Muscle layer of colon (tissue), 2 donors: Measurements from ENCODE around the gene SERINC3.
A peak's percentile ranks its signal among the peaks of the same experiment; 100 is the strongest.
"Not testable (repeated sequence)": the region's sequence is repeated elsewhere in the genome, so short reads cannot be mapped to it uniquely, and the experiment has no call there.

Experiments used
- H3K27ac ChIP-seq: one replicate; pipeline ENCODE4 v1.7.0; 2013; ENCODE audit warnings: low read depth, mild to moderate bottlenecking, low read length, moderate library complexity
- H3K27me3 ChIP-seq, 2 donors: one replicate each; pipeline ENCODE4 v1.7.0; 2013; ENCODE audit warnings: low read length in 2 of 2, mild to moderate bottlenecking in 2 of 2; ENCODE audit not compliant: insufficient read depth in 2 of 2, control insufficient read depth in 1 of 2
- H3K36me3 ChIP-seq: one replicate; pipeline ENCODE4 v1.7.0; 2013; ENCODE audit warnings: mild to moderate bottlenecking, low read length; ENCODE audit not compliant: insufficient read depth
- H3K4me1 ChIP-seq: one replicate; pipeline ENCODE4 v1.7.0; 2013; ENCODE audit warnings: mild to moderate bottlenecking, low read length; ENCODE audit not compliant: insufficient read depth
- H3K4me3 ChIP-seq, 2 donors: one replicate each; pipeline ENCODE4 v1.7.0; 2013; ENCODE audit warnings: low read length in 2 of 2, low read depth in 1 of 2, mild to moderate bottlenecking in 1 of 2, moderate library complexity in 1 of 2
- H3K9ac ChIP-seq: one replicate; pipeline ENCODE4 v1.7.0; 2013; ENCODE audit warnings: low read length
- H3K9me3 ChIP-seq: one replicate; pipeline ENCODE4 v1.7.0; 2013; ENCODE audit warnings: mild to moderate bottlenecking, low read length
- donor health status: abdominal sarcoma.
- donor health status: Adenocarcinoma of cecum.

The SERINC3 gene

GRCh38 chr20:44521484-44522481 is at the start of gene SERINC3:
SERINC3 (minus strand) TSS chr20:44522070; CDS start chr20:44521951, 119 bp downstream.
- H3K4me3 ChIP-seq: peak within 1 kb of the TSS; percentile 94 to 97
- peak within 1 kb of the TSS; percentile 90 for H3K9ac ChIP-seq
- no peaks in the 10 kb centered on the region for H3K27me3 ChIP-seq
- H3K4me1 ChIP-seq: peaks cover 39% of the 10 kb centered on the region
- H3K9me3 ChIP-seq: no peaks in the 10 kb centered on the region
- peak within 1 kb of the TSS; percentile 87 for H3K27ac ChIP-seq
- no peaks in the 10 kb centered on the region for H3K36me3 ChIP-seq

- no peak overlapping the region for H3K4me3 ChIP-seq
- peaks cover 67% of the 10 kb centered on the region for H3K4me1 ChIP-seq
- no peak overlapping the region for H3K9ac ChIP-seq
- H3K36me3 ChIP-seq: no peaks in the 10 kb centered on the region
- H3K27me3 ChIP-seq: no peaks in the 10 kb centered on the region
- H3K9me3 ChIP-seq: no peaks in the 10 kb centered on the region
- peak overlapping the region; percentile 61 for H3K27ac ChIP-seq
Measured at GRCh38 chr20:44571362-44571988, 49.6 kb upstream of the SERINC3 start.

- Histone ChIP-seq H3K9me3 (no peaks in the 10 kb centered on the region), H3K4me1 (peaks cover 56% of the 10 kb centered on the region)
Measured at GRCh38 chr20:44570367-44570766, 48.5 kb upstream of the SERINC3 start.

GRCh38 chr20:44566811-44567210 is 44.9 kb upstream of the SERINC3 start:
- H3K9me3 ChIP-seq: no peaks in the 10 kb centered on the region
- no peak overlapping the region for H3K9ac ChIP-seq
- H3K4me1 ChIP-seq: peaks cover 35% of the 10 kb centered on the region
- H3K27me3 ChIP-seq: no peaks in the 10 kb centered on the region
- no peak overlapping the region for H3K4me3 ChIP-seq
- H3K27ac ChIP-seq: peak overlapping the region; percentile 61
- H3K36me3 ChIP-seq: no peaks in the 10 kb centered on the region

More at GRCh38 chr20:44570367-44570766, 48.5 kb upstream of the SERINC3 start:
- Histone ChIP-seq H3K27me3 (no peaks in the 10 kb centered on the region), H3K27ac (no peak overlapping the region), H3K36me3 (no peaks in the 10 kb centered on the region), H3K4me3 (no peak overlapping the region), H3K9ac (no peak overlapping the region)

- Histone ChIP-seq H3K4me1 (peaks cover 28% of the 10 kb centered on the region), H3K4me3 (no peak overlapping the region), H3K9ac (no peak overlapping the region), H3K27me3 (no peaks in the 10 kb centered on the region), H3K36me3 (no peaks in the 10 kb centered on the region), H3K27ac (no peak overlapping the region), H3K9me3 (no peaks in the 10 kb centered on the region)
Measured at GRCh38 chr20:44566018-44566417, 44.1 kb upstream of the SERINC3 start.

GRCh38 chr20:44561876-44562275 is 40.0 kb upstream of the SERINC3 start:
- Histone ChIP-seq H3K4me1 (peaks cover 18% of the 10 kb centered on the region), H3K27me3 (no peaks in the 10 kb centered on the region), H3K4me3 (no peak overlapping the region), H3K36me3 (no peaks in the 10 kb centered on the region), H3K9ac (no peak overlapping the region), H3K27ac (no peak overlapping the region), H3K9me3 (no peaks in the 10 kb centered on the region)

- H3K36me3 ChIP-seq, H3K27me3 ChIP-seq, H3K9me3 ChIP-seq, H3K9ac ChIP-seq, H3K4me3 ChIP-seq, H3K27ac ChIP-seq: not testable (repeated sequence)
- peaks cover 18% of the 10 kb centered on the region for H3K4me1 ChIP-seq
Measured at GRCh38 chr20:44560818-44561217, 38.9 kb upstream of the SERINC3 start.

- H3K27ac ChIP-seq: no peak overlapping the region
- H3K27me3 ChIP-seq: no peaks in the 10 kb centered on the region
- no peak overlapping the region for H3K4me3 ChIP-seq
- no peak overlapping the region for H3K9ac ChIP-seq
- no peaks in the 10 kb centered on the region for H3K36me3 ChIP-seq
- no peaks in the 10 kb centered on the region for H3K9me3 ChIP-seq
- H3K4me1 ChIP-seq: peaks cover 21% of the 10 kb centered on the region
Measured at GRCh38 chr20:44560229-44560628, 38.4 kb upstream of the SERINC3 start.

GRCh38 chr20:44559302-44559701 is 37.4 kb upstream of the SERINC3 start:
- H3K4me1 ChIP-seq: peaks cover 28% of the 10 kb centered on the region
- H3K27ac ChIP-seq: no peak overlapping the region
- no peak overlapping the region for H3K9ac ChIP-seq

GRCh38 chr20:44552950-44553908 is 31.4 kb upstream of the SERINC3 start:
- Histone ChIP-seq H3K9ac (no peak overlapping the region), H3K9me3 (no peaks in the 10 kb centered on the region), H3K27ac (peak overlapping the region; percentile 76), H3K4me1 (peaks cover 46% of the 10 kb centered on the region), H3K27me3 (no peaks in the 10 kb centered on the region), H3K4me3 (no peak overlapping the region), H3K36me3 (no peaks in the 10 kb centered on the region)

More at GRCh38 chr20:44559302-44559701, 37.4 kb upstream of the SERINC3 start:
- Histone ChIP-seq H3K36me3 (no peaks in the 10 kb centered on the region), H3K9me3 (no peaks in the 10 kb centered on the region), H3K4me3 (no peak overlapping the region), H3K27me3 (no peaks in the 10 kb centered on the region)

GRCh38 chr20:44552568-44552949 is 30.7 kb upstream of the SERINC3 start:
- Histone ChIP-seq H3K4me1 (peaks cover 51% of the 10 kb centered on the region), H3K4me3 (peak overlapping the region in 1 of 2 donors; percentile 4), H3K36me3 (no peaks in the 10 kb centered on the region), H3K9me3 (no peaks in the 10 kb centered on the region), H3K9ac (no peak overlapping the region), H3K27ac (peak overlapping the region; percentile 76), H3K27me3 (no peaks in the 10 kb centered on the region)
